Measurements from ENCODE around the gene HEYL.

Gene HEYL

DNA sequence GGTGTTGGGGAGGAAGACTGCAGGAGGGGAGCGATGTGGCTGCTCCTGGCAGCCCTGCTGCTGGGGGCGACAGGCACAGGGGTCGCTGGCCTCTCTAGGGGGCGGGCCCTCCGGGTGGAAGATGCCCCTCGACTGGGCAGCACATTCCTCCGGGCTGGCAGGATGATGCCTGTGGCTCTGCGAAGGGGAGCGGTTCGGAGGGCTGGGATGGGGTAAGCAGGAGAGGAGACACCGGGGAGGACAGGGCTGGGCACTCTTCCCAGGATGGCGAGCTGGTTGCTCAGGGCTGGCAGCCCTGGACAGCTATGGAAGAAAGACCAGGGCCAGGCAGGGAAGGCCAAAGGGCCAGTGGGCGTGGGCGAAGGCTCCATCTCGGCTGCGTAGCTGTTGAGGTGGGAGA lies 12.8 kb downstream of the HEYL start:
- no peaks in the 10 kb centered on the region for H3K9me3 ChIP-seq (ENCODE audit: insufficient read depth, low read length)
- no peak overlapping the region for H3K4me3 ChIP-seq (ENCODE audit: low read length)
- peaks cover 9% of the 10 kb centered on the region; the same call in 1 of the 2 replicates for H3K4me1 ChIP-seq (ENCODE audit: low read length)
- no peaks in the 10 kb centered on the region for H3K79me2 ChIP-seq (ENCODE audit: low read length)
- no peak overlapping the region for H3K27ac ChIP-seq (ENCODE audit: low read length)
- no peaks in the 10 kb centered on the region for H3K36me3 ChIP-seq (replicated peaks; ENCODE audit: low read depth, low read length)
- H4K20me1 ChIP-seq (ENCODE audit: insufficient read depth, low read length): no peaks in the 10 kb centered on the region
- H2AFZ ChIP-seq (ENCODE audit: low read depth, low read length): no peak overlapping the region
- no peak overlapping the region for H3K4me2 ChIP-seq (ENCODE audit: low read length)
- H3K9ac ChIP-seq (ENCODE audit: low read length): no peak overlapping the region
- TF ChIP-seq, protein P1, sequence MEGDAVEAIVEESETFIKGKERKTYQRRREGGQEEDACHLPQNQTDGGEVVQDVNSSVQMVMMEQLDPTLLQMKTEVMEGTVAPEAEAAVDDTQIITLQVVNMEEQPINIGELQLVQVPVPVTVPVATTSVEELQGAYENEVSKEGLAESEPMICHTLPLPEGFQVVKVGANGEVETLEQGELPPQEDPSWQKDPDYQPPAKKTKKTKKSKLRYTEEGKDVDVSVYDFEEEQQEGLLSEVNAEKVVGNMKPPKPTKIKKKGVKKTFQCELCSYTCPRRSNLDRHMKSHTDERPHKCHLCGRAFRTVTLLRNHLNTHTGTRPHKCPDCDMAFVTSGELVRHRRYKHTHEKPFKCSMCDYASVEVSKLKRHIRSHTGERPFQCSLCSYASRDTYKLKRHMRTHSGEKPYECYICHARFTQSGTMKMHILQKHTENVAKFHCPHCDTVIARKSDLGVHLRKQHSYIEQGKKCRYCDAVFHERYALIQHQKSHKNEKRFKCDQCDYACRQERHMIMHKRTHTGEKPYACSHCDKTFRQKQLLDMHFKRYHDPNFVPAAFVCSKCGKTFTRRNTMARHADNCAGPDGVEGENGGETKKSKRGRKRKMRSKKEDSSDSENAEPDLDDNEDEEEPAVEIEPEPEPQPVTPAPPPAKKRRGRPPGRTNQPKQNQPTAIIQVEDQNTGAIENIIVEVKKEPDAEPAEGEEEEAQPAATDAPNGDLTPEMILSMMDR (IDR thresholded peaks at IDR 0.05; ENCODE audit: low read depth, low read length): no peak
- TF ChIP-seq EZH2phosphoT487 (IDR thresholded peaks at IDR 0.05; ENCODE audit: low read depth): no peak
- no peaks in the 10 kb centered on the region for H3K27me3 ChIP-seq (ENCODE audit: low read depth, low read length)

DNA sequence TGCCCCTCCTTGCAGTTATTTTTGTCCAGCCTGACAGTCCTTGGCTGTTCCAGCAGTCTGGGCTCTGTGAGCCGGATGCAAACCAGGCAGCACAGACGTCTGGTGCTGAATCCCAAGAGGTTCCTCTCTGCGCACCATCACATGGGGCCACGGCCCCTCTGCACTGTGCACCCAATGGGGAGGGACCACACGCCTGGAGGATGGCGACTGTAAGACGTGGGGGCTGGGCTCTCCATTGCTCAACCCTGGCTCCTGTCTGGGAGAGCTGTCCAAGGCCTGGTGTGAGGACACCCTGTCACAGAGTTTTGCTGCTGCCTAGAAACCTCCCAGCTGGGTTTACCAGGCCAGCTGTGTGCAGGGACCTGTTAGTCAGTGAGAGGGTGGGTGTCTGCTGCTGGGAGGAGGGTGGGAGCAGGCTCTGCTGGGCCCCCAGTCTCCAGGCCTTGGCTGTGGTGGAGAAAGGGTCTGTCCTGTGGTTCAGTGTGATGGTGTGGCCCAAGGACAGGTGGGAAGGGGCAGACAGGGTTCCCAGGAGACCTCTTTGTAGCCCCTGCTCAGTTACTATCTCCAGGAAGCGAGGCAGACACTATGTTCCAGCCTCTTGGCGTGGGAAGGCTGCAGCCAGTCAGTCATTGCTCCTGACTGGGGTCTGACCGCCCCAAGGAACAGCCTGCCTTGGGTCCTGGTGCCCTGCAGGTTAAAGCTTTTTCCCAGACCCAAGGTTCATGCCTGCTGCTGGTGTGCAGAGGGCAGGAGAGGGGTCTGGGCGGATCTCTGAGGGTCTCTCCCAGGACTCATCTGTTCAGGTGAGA lies 13.8 kb downstream of the HEYL start:
- Histone ChIP-seq H3K4me3 (ENCODE audit: low read length) (no peak overlapping the region), H3K79me2 (ENCODE audit: low read length) (no peaks in the 10 kb centered on the region), H3K36me3 (replicated peaks; ENCODE audit: low read depth, low read length) (no peaks in the 10 kb centered on the region), H3K27me3 (ENCODE audit: low read depth, low read length) (no peaks in the 10 kb centered on the region), H2AFZ (ENCODE audit: low read depth, low read length) (no peak overlapping the region), H3K4me1 (ENCODE audit: low read length) (peaks cover 9% of the 10 kb centered on the region; the same call in 1 of the 2 replicates), H3K4me2 (ENCODE audit: low read length) (no peak overlapping the region), H3K9ac (ENCODE audit: low read length) (no peak overlapping the region), H4K20me1 (ENCODE audit: insufficient read depth, low read length) (no peaks in the 10 kb centered on the region), H3K9me3 (ENCODE audit: insufficient read depth, low read length) (no peaks in the 10 kb centered on the region), H3K27ac (ENCODE audit: low read length) (no peak overlapping the region)
- no peak for TF ChIP-seq EZH2phosphoT487 (IDR thresholded peaks at IDR 0.05; ENCODE audit: low read depth)
- TF ChIP-seq, protein P1 (IDR thresholded peaks at IDR 0.05; ENCODE audit: low read depth, low read length): no peak

DNA sequence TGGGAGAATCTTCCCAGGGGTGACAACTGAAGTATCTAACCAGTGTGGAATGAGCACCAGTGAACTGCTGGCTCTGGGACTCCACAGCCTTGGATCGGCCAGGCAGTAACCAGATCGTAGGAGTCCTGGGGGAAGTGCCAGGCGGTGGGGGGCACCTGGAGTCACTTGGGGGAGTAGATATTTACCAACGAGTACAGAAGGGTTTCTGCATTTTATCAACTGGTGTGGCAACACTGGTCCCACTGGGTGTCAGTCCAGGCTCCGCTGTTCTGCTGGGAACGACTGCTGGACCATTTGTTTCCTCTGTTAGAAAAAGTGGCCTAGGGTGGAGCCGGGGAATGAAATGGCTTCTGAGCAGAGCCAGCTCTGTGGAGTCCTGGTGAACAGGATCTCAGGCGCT lies 14.4 kb downstream of the HEYL start:
- Histone ChIP-seq H2AFZ (ENCODE audit: low read depth, low read length) (no peak overlapping the region), H4K20me1 (ENCODE audit: insufficient read depth, low read length) (no peaks in the 10 kb centered on the region), H3K9me3 (ENCODE audit: insufficient read depth, low read length) (no peaks in the 10 kb centered on the region), H3K4me1 (ENCODE audit: low read length) (peaks cover 9% of the 10 kb centered on the region; the same call in 1 of the 2 replicates), H3K27ac (ENCODE audit: low read length) (no peak overlapping the region), H3K4me3 (ENCODE audit: low read length) (no peak overlapping the region), H3K9ac (ENCODE audit: low read length) (no peak overlapping the region), H3K79me2 (ENCODE audit: low read length) (no peaks in the 10 kb centered on the region), H3K36me3 (replicated peaks; ENCODE audit: low read depth, low read length) (no peaks in the 10 kb centered on the region), H3K4me2 (ENCODE audit: low read length) (no peak overlapping the region), H3K27me3 (ENCODE audit: low read depth, low read length) (no peaks in the 10 kb centered on the region)
- TF ChIP-seq, protein P1 (IDR thresholded peaks at IDR 0.05; ENCODE audit: low read depth, low read length): no peak
- no peak for TF ChIP-seq EZH2phosphoT487 (IDR thresholded peaks at IDR 0.05; ENCODE audit: low read depth)

DNA sequence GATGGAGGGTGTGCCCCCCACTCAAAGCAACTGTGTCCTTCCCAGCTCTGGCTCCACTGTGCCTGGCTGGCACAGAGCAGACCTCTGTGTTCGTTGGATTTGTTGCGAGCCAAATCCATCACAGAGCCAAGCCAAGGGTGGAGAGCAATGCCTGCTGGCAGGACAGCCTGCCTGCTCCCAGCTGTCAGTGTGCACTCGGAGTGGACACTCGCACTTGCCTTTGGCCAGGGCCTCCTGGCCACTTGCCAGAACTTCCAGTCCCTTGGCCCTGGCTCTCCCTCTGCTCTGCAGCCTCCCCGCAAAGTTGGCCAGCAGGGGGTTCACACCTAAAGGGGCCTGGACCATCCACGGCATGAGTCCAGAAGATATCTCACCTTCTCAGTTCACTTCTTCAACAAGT lies 16.4 kb downstream of the HEYL start:
- Histone ChIP-seq H3K27me3 (ENCODE audit: low read depth, low read length) (no peaks in the 10 kb centered on the region), H3K4me3 (ENCODE audit: low read length) (no peak overlapping the region)

More for the DNA sequence above, 16.4 kb downstream of the HEYL start:
- Histone ChIP-seq H3K4me2 (ENCODE audit: low read length) (no peak overlapping the region), H3K9ac (ENCODE audit: low read length) (no peak overlapping the region), H4K20me1 (ENCODE audit: insufficient read depth, low read length) (no peaks in the 10 kb centered on the region), H2AFZ (ENCODE audit: low read depth, low read length) (no peak overlapping the region), H3K4me1 (ENCODE audit: low read length) (no peaks in the 10 kb centered on the region), H3K27ac (ENCODE audit: low read length) (no peak overlapping the region), H3K9me3 (ENCODE audit: insufficient read depth, low read length) (no peaks in the 10 kb centered on the region), H3K79me2 (ENCODE audit: low read length) (no peaks in the 10 kb centered on the region), H3K36me3 (replicated peaks; ENCODE audit: low read depth, low read length) (no peaks in the 10 kb centered on the region)
- TF ChIP-seq EZH2phosphoT487 (IDR thresholded peaks at IDR 0.05; ENCODE audit: low read depth): no peak
- TF ChIP-seq, protein P1 (IDR thresholded peaks at IDR 0.05; ENCODE audit: low read depth, low read length): no peak
